ENCODE measurements around the gene EFNB1. TPM values are rescaled to one million over a fixed set of nuclear protein-coding genes. Genes with fewer than 3 reads are reported as not detected.

The EFNB1 gene
- polyA plus RNA-seq, 1 donor from 2014 or later, result 25.5 TPM

DNA sequence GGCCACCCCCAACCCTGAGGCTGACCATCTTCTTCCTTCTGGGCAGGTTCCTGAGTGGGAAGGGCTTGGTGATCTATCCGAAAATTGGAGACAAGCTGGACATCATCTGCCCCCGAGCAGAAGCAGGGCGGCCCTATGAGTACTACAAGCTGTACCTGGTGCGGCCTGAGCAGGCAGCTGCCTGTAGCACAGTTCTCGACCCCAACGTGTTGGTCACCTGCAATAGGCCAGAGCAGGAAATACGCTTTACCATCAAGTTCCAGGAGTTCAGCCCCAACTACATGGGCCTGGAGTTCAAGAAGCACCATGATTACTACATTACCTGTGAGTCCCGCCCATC is 9.7 kb downstream of the EFNB1 start:
- no peaks in the 10 kb centered on the region for H4K20me1 ChIP-seq (ENCODE audit: insufficient read depth)
- no peak overlapping the region for H3K4me3 ChIP-seq (ENCODE audit: low read length)
- H3K4me2 ChIP-seq (ENCODE audit: low read length), result no peak overlapping the region
- H2AFZ ChIP-seq (ENCODE audit: low read depth, low read length), result no peak overlapping the region
- H3K36me3 ChIP-seq (ENCODE audit: insufficient read depth, low read length), result no peaks in the 10 kb centered on the region
- H3K27ac ChIP-seq (ENCODE audit: low read length), result no peak overlapping the region
- TF ChIP-seq EP300 (conservative IDR thresholded peaks at IDR 0.05; ENCODE audit: poor library complexity, severe bottlenecking), result no peak
- no peak for TF ChIP-seq POLR2AphosphoS5 (IDR thresholded peaks at IDR 0.05)
- no peak for TF ChIP-seq RAD21 (conservative IDR thresholded peaks at IDR 0.05)
- no peak for TF ChIP-seq MXI1 (conservative IDR thresholded peaks at IDR 0.05; ENCODE audit: poor library complexity, severe bottlenecking)
- TF ChIP-seq TAF1 (IDR thresholded peaks at IDR 0.05; ENCODE audit: low read depth), result no peak
- H3K9ac ChIP-seq (ENCODE audit: low read length), result no peak overlapping the region
- no peaks in the 10 kb centered on the region for H3K9me2 ChIP-seq (ENCODE audit: insufficient read depth, low read length)
- no peaks in the 10 kb centered on the region for H3F3A ChIP-seq (ENCODE audit: insufficient read depth, low read length, poor library complexity, severe bottlenecking)
- no peaks in the 10 kb centered on the region for H3K9me3 ChIP-seq (ENCODE audit: low read length)
- peaks cover 45% of the 10 kb centered on the region for H3K79me2 ChIP-seq (replicated peaks; ENCODE audit: insufficient read depth, low read length)
- H3K27me3 ChIP-seq (ENCODE audit: insufficient read depth, low read depth, low read length), result no peaks in the 10 kb centered on the region

DNA sequence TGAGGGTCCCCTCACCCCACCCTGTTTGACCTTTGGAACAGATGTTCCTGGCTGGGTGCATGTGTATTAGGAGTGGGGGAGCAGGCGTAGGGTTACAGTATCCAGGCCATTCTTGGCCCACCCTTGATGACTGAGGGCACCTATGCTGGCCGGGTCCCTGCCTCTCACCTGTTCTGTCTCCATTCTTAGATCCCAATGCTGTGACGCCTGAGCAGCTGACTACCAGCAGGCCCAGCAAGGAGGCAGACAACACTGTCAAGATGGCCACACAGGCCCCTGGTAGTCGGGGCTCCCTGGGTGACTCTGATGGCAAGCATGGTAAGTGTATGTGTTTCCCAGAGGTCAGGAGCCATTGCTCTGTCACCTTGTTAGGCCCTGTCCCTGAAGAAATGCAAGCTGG is 10.9 kb downstream of the EFNB1 start:
- Histone ChIP-seq H3K27me3 (ENCODE audit: insufficient read depth, low read depth, low read length) (no peaks in the 10 kb centered on the region), H3K9me2 (ENCODE audit: insufficient read depth, low read length) (no peaks in the 10 kb centered on the region), H3K4me2 (ENCODE audit: low read length) (no peak overlapping the region), H2AFZ (ENCODE audit: low read depth, low read length) (no peak overlapping the region), H3K9me3 (ENCODE audit: low read length) (no peaks in the 10 kb centered on the region), H3K4me3 (ENCODE audit: low read length) (no peak overlapping the region), H3K36me3 (ENCODE audit: insufficient read depth, low read length) (no peaks in the 10 kb centered on the region), H3K79me2 (replicated peaks; ENCODE audit: insufficient read depth, low read length) (peaks cover 40% of the 10 kb centered on the region), H4K20me1 (ENCODE audit: insufficient read depth) (no peaks in the 10 kb centered on the region), H3K9ac (ENCODE audit: low read length) (no peak overlapping the region), H3K27ac (ENCODE audit: low read length) (no peak overlapping the region), H3F3A (ENCODE audit: insufficient read depth, low read length, poor library complexity, severe bottlenecking) (no peaks in the 10 kb centered on the region)
- TF ChIP-seq RAD21 (conservative IDR thresholded peaks at IDR 0.05), result no peak
- TF ChIP-seq, protein P1, sequence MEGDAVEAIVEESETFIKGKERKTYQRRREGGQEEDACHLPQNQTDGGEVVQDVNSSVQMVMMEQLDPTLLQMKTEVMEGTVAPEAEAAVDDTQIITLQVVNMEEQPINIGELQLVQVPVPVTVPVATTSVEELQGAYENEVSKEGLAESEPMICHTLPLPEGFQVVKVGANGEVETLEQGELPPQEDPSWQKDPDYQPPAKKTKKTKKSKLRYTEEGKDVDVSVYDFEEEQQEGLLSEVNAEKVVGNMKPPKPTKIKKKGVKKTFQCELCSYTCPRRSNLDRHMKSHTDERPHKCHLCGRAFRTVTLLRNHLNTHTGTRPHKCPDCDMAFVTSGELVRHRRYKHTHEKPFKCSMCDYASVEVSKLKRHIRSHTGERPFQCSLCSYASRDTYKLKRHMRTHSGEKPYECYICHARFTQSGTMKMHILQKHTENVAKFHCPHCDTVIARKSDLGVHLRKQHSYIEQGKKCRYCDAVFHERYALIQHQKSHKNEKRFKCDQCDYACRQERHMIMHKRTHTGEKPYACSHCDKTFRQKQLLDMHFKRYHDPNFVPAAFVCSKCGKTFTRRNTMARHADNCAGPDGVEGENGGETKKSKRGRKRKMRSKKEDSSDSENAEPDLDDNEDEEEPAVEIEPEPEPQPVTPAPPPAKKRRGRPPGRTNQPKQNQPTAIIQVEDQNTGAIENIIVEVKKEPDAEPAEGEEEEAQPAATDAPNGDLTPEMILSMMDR (IDR thresholded peaks at IDR 0.05; ENCODE audit: poor library complexity, severe bottlenecking), result no peak
- TF ChIP-seq TAF1 (IDR thresholded peaks at IDR 0.05; ENCODE audit: low read depth), result no peak
- TF ChIP-seq, protein P2, sequence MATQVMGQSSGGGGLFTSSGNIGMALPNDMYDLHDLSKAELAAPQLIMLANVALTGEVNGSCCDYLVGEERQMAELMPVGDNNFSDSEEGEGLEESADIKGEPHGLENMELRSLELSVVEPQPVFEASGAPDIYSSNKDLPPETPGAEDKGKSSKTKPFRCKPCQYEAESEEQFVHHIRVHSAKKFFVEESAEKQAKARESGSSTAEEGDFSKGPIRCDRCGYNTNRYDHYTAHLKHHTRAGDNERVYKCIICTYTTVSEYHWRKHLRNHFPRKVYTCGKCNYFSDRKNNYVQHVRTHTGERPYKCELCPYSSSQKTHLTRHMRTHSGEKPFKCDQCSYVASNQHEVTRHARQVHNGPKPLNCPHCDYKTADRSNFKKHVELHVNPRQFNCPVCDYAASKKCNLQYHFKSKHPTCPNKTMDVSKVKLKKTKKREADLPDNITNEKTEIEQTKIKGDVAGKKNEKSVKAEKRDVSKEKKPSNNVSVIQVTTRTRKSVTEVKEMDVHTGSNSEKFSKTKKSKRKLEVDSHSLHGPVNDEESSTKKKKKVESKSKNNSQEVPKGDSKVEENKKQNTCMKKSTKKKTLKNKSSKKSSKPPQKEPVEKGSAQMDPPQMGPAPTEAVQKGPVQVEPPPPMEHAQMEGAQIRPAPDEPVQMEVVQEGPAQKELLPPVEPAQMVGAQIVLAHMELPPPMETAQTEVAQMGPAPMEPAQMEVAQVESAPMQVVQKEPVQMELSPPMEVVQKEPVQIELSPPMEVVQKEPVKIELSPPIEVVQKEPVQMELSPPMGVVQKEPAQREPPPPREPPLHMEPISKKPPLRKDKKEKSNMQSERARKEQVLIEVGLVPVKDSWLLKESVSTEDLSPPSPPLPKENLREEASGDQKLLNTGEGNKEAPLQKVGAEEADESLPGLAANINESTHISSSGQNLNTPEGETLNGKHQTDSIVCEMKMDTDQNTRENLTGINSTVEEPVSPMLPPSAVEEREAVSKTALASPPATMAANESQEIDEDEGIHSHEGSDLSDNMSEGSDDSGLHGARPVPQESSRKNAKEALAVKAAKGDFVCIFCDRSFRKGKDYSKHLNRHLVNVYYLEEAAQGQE (IDR thresholded peaks at IDR 0.05; ENCODE audit: borderline replicate concordance), result no peak
- no peak for TF ChIP-seq EP300 (conservative IDR thresholded peaks at IDR 0.05; ENCODE audit: poor library complexity, severe bottlenecking)
- TF ChIP-seq SMC3 (conservative IDR thresholded peaks at IDR 0.05; ENCODE audit: poor library complexity), result no peak
- TF ChIP-seq POLR2AphosphoS5 (IDR thresholded peaks at IDR 0.05), result no peak

DNA sequence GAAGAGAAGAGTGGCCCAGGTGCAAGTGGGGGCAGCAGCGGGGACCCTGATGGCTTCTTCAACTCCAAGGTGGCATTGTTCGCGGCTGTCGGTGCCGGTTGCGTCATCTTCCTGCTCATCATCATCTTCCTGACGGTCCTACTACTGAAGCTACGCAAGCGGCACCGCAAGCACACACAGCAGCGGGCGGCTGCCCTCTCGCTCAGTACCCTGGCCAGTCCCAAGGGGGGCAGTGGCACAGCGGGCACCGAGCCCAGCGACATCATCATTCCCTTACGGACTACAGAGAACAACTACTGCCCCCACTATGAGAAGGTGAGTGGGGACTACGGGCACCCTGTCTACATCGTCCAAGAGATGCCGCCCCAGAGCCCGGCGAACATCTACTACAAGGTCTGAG is 11.4 kb downstream of the EFNB1 start:
- Histone ChIP-seq H4K20me1 (ENCODE audit: insufficient read depth) (no peaks in the 10 kb centered on the region), H2AFZ (ENCODE audit: low read depth, low read length) (no peak overlapping the region), H3K9me2 (ENCODE audit: insufficient read depth, low read length) (no peaks in the 10 kb centered on the region)

More for the DNA sequence above, 11.4 kb downstream of the EFNB1 start:
- no peaks in the 10 kb centered on the region for H3K27me3 ChIP-seq (ENCODE audit: insufficient read depth, low read depth, low read length)
- H3K4me2 ChIP-seq (ENCODE audit: low read length), result no peak overlapping the region
- no peak overlapping the region for H3K9ac ChIP-seq (ENCODE audit: low read length)
- no peak overlapping the region for H3K27ac ChIP-seq (ENCODE audit: low read length)
- H3K9me3 ChIP-seq (ENCODE audit: low read length), result no peaks in the 10 kb centered on the region
- no peaks in the 10 kb centered on the region for H3K36me3 ChIP-seq (ENCODE audit: insufficient read depth, low read length)
- H3F3A ChIP-seq (ENCODE audit: insufficient read depth, low read length, poor library complexity, severe bottlenecking), result no peaks in the 10 kb centered on the region
- H3K79me2 ChIP-seq (replicated peaks; ENCODE audit: insufficient read depth, low read length), result peaks cover 36% of the 10 kb centered on the region
- H3K4me3 ChIP-seq (ENCODE audit: low read length), result no peak overlapping the region
- TF ChIP-seq, protein P2 (IDR thresholded peaks at IDR 0.05; ENCODE audit: borderline replicate concordance), result no peak
- TF ChIP-seq EZH2 (IDR thresholded peaks at IDR 0.05; ENCODE audit: borderline replicate concordance, insufficient read depth, low read length, poor library complexity, severe bottlenecking) (no peak), MXI1 (conservative IDR thresholded peaks at IDR 0.05; ENCODE audit: poor library complexity, severe bottlenecking) (no peak), TAF1 (IDR thresholded peaks at IDR 0.05; ENCODE audit: low read depth) (no peak), POLR2AphosphoS5 (IDR thresholded peaks at IDR 0.05) (no peak), EP300 (conservative IDR thresholded peaks at IDR 0.05; ENCODE audit: poor library complexity, severe bottlenecking) (no peak), RAD21 (conservative IDR thresholded peaks at IDR 0.05) (no peak), SMC3 (conservative IDR thresholded peaks at IDR 0.05; ENCODE audit: poor library complexity) (no peak)
- TF ChIP-seq, protein P1 (IDR thresholded peaks at IDR 0.05; ENCODE audit: poor library complexity, severe bottlenecking), result no peak

Data from neural cell (in vitro differentiated cells).